IPS-18c (cell line): Measurements from ENCODE around the gene WNT8A.

ENCODE experiments used
- H3K4me3 ChIP-seq: 2 replicates; pipeline ENCODE4 v1.7.0; 2013; ENCODE audit warnings: low read depth, mild to moderate bottlenecking, low read length, moderate library complexity; ENCODE audit not compliant: insufficient read depth
- H3K9me3 ChIP-seq: one replicate; pipeline ENCODE4 v1.6.1; 2013; ENCODE audit warnings: mild to moderate bottlenecking, low read length, moderate library complexity; ENCODE audit not compliant: control insufficient read depth, insufficient read depth

WNT8A gene

DNA sequence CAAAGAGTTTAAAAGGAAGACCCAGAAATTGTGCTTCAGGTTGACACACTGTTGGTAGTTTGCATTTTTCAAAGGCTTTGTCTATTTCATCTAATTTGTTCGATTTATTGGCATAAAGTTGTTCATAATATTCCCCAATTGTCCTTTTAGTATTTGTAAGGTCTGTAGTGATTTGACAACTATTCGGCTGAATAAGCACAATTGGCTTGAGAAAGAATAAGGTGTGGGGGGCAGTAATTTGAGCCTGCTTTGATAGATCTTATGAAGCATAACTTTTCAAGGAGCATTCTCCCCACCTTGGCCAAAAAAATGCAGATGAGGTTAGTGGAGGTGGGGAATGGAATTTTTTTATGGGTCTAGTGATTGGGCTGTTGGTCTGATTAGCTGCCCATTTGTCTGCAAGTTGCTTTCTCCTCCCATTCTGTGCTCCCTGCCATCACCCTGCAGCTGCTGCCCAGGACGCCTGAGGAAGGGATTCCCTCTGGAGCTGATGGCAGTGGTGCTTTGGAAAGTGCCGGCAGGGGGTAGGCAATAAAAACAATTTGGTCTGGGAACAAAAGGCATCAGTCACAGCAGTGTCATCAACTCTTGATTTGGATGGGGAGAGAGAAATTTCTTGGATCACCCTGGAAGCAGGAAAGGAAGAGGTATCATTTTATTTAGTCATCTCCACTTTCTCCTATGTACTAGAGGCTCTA, 26.6 kb downstream of the WNT8A start:
- Histone ChIP-seq H3K4me3 (no peak overlapping the region), H3K9me3 (peaks cover 2% of the 10 kb centered on the region)

DNA sequence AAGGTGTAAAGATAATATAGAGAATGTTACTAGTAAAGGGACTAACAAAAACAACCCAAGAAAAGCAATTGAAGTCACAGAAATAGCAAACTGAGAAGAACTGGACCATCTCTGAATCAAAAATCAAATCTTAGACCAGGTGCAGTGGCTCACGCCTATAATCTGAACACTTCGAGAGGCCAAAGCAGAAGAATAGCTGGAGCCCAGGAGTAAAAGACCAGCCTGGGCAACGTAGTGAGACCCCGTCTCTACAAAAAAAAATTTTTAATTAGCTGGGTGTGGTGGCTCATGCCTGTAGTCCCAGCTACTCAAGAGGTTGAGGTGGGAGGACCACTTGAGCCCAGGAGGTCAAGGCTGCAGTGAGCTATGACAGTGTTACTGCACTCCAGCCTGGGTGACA, 27.3 kb downstream of the WNT8A start:
- no peak overlapping the region for H3K4me3 ChIP-seq
- H3K9me3 ChIP-seq = peaks cover 2% of the 10 kb centered on the region

DNA sequence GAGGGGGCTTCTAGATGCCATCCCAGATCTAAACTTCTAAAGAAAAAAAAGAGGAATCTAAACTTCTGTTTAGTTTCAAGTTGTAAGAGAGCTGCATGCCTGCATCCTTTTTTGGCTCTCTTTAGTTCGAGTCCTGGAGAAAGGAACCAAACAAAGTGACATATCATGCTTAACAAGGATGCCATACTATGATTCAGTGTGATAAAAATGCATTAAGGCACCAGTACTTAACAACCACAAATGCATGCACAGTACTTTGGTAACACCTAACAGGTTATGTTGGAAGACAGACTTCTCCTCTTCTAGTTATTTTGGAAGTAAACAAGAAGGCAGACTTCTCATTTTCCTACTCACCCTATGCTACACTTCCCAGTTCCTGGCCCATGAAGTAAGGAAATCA, 28.1 kb downstream of the WNT8A start:
- peaks cover 2% of the 10 kb centered on the region for H3K9me3 ChIP-seq

DNA sequence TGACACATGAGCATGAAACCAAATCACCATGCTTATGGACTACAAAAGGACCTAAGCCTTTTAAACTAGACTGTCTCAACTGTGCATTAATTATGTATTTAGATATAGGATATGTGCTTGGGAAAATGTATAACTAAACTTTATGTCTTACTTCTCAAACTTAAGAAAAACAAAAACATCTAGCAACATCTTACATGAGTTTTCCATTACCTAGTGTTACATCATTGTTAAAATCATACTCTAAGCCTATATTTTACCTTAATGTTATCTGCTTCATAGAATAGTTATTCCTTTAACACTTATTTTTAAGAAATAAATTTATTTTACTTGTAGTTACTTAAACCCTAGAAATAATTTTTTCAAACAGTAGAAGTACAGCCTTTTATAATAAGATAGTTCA, 31.4 kb downstream of the WNT8A start:
- Histone ChIP-seq H3K9me3 (peaks cover 2% of the 10 kb centered on the region), H3K4me3 (no peak overlapping the region)

More for the DNA sequence above, 28.1 kb downstream of the WNT8A start:
- no peak overlapping the region for H3K4me3 ChIP-seq

DNA sequence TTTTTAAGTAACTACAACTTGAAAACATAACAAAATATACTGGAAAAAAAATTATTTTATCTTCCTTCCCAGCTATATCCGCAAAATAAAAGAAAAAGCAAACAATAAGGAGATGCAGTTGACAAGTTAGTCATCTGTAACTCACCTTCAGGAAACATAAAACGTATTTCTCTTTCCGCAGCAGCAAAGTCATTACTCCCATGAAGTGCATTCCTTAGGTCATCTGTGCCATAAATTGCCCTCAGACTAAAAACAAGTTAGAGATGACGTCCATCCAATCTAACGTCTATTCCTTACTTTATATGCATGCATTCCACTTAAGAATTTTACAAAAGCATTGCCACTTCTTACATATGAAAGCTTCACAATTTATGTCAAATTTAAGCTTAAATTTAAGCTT, 44.5 kb downstream of the WNT8A start:
- Histone ChIP-seq H3K4me3 (no peak overlapping the region), H3K9me3 (no peaks in the 10 kb centered on the region)

DNA sequence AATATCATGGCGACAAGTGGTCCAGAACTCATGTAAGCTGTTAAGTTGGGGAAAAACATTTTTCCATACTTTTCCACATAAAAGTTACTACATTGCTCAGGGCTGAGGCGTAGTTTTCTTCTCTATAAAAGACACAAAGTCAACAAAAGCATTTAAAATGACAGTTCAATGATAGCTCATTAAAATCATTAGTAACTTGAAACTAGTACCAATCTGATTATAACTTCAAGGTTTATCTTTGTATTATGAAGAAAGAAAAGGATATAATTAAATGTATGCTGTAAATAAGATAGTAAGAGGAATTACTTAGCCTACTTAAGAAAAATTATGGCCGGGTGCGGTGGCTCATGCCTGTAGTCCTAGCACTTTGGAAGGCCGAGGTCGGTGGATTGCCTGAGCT, 45.5 kb downstream of the WNT8A start:
- no peaks in the 10 kb centered on the region for H3K9me3 ChIP-seq
- no peak overlapping the region for H3K4me3 ChIP-seq

DNA sequence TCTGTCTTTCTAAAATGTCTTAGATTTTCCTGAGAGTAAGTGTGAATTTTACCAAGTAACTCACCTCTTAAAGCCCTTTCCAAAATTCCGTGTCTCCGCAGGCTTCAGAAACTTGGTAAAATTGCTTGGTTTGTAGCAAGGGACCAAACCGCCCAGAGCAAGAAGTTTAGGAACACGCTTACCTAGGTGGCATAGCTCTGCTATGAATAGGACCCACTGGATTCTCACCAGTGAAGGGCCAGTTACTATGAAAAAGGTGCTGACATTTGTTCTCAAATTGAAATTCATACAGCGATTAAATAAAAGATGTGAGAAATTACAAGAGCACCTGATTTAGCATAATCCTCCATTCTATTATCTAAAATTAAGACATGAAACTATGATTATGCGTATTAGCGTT, 48.7 kb downstream of the WNT8A start:
- Histone ChIP-seq H3K4me3 (no peak overlapping the region), H3K9me3 (no peaks in the 10 kb centered on the region)

DNA sequence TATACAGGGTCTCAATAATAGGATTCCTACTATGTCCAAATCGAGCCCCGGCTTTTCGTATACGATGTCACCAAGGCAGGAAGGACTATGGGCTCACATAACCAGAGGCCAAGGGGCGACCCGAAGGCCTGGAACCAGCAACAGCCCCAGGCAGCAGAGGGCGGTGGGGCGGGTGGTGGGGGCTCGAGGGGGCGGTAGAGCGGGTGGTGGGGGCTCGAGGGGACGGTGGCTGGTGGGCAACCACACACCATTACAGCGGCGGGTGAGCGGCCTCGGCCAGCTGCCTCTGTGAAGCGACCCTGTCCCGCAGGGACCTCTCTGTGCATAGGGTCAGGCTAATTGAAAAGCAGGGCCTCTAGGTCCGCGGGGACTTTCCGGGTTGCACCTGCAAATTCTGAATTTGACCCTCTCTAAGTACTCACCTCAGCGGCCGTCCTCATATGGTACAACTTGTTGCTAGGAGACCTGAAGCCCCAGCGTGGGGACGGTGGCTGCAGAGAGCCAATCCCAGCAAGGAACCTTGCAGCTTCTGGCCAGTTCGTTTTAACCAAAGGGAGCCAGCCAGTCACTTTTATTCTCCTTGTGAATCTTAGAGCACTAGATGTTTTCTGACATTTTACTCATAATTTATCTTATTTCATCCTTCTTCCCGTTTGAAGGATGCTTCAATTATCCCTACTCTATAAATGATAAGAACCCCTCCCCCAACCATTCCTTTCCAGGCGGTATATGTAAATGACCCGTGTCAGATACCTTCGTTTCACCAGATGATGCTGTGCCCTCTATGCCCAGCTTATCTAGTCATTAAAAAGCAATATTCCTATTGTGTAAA, 55.3 kb downstream of the WNT8A start, which contains the start of gene NME5:
NME5 (minus strand) TSS at position 480 of the 832 bp plus-strand sequence. CDS start 648 bp downstream, outside the sequence.
- Histone ChIP-seq H3K9me3 (no peaks in the 10 kb centered on the region), H3K4me3 (peak within 1 kb of the TSS; percentile 67)

DNA sequence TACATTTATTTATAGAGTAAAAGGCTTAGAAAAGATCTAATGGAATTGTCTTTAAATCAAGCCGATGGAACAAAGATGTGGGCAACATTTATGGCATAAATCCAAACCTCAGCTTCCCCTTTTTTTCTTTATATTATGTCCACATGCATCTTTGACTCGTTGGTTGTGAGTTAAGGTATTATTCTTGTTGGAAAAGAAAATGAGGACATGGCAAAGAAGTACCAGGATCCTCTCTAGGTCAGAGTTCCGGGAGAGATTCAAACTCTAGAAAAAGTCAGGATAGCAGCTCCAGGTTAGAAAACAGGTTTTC, 55.9 kb downstream of the WNT8A start:
- H3K9me3 ChIP-seq = no peaks in the 10 kb centered on the region
- peak overlapping the region; percentile 67; the same call in 1 of the 2 replicates for H3K4me3 ChIP-seq

DNA sequence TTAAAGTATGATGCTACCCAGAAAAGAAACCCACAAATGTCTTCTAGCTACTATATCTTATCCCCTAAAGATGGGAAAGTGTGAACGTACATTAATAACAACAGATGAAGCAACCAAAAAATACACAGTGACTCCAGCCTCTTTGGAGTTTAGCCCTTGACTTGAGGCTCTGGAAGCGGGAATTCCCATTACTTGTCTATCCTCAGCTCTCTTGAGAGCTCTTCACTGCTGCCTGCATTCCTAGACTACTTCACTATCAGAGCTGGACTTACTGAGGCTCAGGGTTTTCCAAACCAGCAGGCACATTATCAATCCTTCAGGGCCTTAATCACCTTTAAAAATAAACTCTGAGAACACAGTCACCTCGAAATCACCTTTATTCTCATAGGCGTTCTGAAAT, 56.4 kb downstream of the WNT8A start:
- Histone ChIP-seq H3K4me3 (no peak overlapping the region), H3K9me3 (no peaks in the 10 kb centered on the region)
